ENCODE results near the gene BCS1L.
A peak's percentile ranks its signal among the peaks of the same experiment; 100 is the strongest.

DNA sequence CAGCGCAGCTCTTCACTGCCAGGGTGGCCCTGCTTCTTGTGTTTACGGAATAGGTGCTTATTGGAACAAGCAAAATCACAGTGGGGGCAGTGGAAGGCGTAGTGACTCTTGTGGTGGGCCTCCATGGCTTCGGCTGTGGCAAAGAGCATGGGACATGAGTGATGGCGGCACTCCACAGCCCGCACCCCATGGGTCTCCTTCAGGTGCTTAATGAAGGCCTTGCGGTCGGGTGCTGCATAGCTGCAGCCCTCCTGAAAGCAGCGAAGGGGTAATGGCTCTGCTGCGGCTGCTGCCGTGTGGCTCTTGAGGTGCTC, 10.7 kb upstream of the BCS1L start:
- TF ChIP-seq, protein P1, sequence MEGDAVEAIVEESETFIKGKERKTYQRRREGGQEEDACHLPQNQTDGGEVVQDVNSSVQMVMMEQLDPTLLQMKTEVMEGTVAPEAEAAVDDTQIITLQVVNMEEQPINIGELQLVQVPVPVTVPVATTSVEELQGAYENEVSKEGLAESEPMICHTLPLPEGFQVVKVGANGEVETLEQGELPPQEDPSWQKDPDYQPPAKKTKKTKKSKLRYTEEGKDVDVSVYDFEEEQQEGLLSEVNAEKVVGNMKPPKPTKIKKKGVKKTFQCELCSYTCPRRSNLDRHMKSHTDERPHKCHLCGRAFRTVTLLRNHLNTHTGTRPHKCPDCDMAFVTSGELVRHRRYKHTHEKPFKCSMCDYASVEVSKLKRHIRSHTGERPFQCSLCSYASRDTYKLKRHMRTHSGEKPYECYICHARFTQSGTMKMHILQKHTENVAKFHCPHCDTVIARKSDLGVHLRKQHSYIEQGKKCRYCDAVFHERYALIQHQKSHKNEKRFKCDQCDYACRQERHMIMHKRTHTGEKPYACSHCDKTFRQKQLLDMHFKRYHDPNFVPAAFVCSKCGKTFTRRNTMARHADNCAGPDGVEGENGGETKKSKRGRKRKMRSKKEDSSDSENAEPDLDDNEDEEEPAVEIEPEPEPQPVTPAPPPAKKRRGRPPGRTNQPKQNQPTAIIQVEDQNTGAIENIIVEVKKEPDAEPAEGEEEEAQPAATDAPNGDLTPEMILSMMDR (conservative IDR thresholded peaks at IDR 0.05; ENCODE audit: low read depth, low read length) = peak; percentile 10; the same call in 1 of the 2 replicates
- TF ChIP-seq EZH2 (IDR thresholded peaks at IDR 0.05; ENCODE audit: low read length, unreplicated experiment) (no peak), EZH2phosphoT487 (IDR thresholded peaks at IDR 0.05; ENCODE audit: borderline replicate concordance, low read length) (no peak)

Measured in PC-3 (cell line).